Thymus (tissue), 14 donors: Measurements from ENCODE around the gene C17orf50. TPM values are rescaled to one million over a fixed set of nuclear protein-coding genes. Genes with fewer than 3 reads are reported as not detected.

Experiments used
- DNase-seq, 9 donors: peaks; one replicate each; pipeline ENCODE4 v3.0.0-alpha.2; 2013; ENCODE audit warnings: low spot score in 9 of 9, low read depth in 6 of 9, missing footprints in 1 of 9
- H3K27ac ChIP-seq, 2 donors: one replicate each; pipeline ENCODE4 v1.5.1; 2013; ENCODE audit warnings: control low read depth in 1 of 2, low read depth in 1 of 2, low read length in 1 of 2, mild to moderate bottlenecking in 1 of 2, moderate library complexity in 1 of 2
- H3K27me3 ChIP-seq, 2 donors: one replicate each; pipeline ENCODE4 v1.5.1; 2013; ENCODE audit warnings: low read length in 1 of 2; ENCODE audit not compliant: control insufficient read depth in 2 of 2, insufficient read depth in 1 of 2
- H3K36me3 ChIP-seq, 2 donors: one replicate each; pipeline ENCODE4 v1.5.1; 2013; ENCODE audit warnings: low read length in 1 of 2, mild to moderate bottlenecking in 1 of 2, moderate library complexity in 1 of 2; ENCODE audit not compliant: control insufficient read depth in 2 of 2, insufficient read depth in 2 of 2
- H3K4me1 ChIP-seq, 2 donors: one replicate each; pipeline ENCODE4 v1.5.1; 2013; ENCODE audit warnings: low read length in 2 of 2; ENCODE audit not compliant: control insufficient read depth in 2 of 2, insufficient read depth in 2 of 2
- H3K4me3 ChIP-seq, 2 donors: one replicate each; pipeline ENCODE4 v1.5.1; 2013; ENCODE audit warnings: low read length in 2 of 2, control low read depth in 1 of 2, mild to moderate bottlenecking in 1 of 2
- H3K9me3 ChIP-seq, 2 donors: one replicate each; pipeline ENCODE4 v1.5.1; 2013; ENCODE audit warnings: low read length in 1 of 2, mild to moderate bottlenecking in 1 of 2; ENCODE audit not compliant: control insufficient read depth in 2 of 2, insufficient read depth in 1 of 2
- WGBS: extraction: QIAGEN DNeasy Blood & Tissue Kit; methylation state at CpG from one replicate; pipeline ENCODE4 v1.1.7; 2013; 5-methylcytosine and 5-hydroxymethylcytosine counted together
- long read RNA-seq, 10 donors: transcript quantifications; one replicate each; lab custom pipeline, GENCODE V29; 2026
- polyA plus RNA-seq: library from polyadenylated mRNA; stranded (reverse); fragments of 200-250 nt; gene quantifications from one replicate; pipeline ENCODE4 v1.2.3, GENCODE V29; 2013
- total RNA-seq: library from RNA; stranded (reverse); fragments of 120-200 nt; gene quantifications from one replicate; pipeline ENCODE4 v1.2.4, GENCODE V29; 2013
- donor health status: healthy.

The C17orf50 gene
- total RNA-seq (0.09 TPM), polyA plus RNA-seq (0.14 TPM)
- long read RNA-seq, donor 1: 0 reads
- long read RNA-seq, donor 2: 0 reads
- long read RNA-seq, donor 3: 0 reads
- long read RNA-seq, donor 4: 0 reads
- long read RNA-seq, donor 5: 0 reads
- long read RNA-seq, donor 6: 0 reads
- long read RNA-seq, donor 7: 0 reads
- long read RNA-seq, donor 8: 0 reads
- long read RNA-seq, donor 9: 0 reads
- long read RNA-seq, donor 10: 0 reads

GRCh38 chr17:35760587-35760986 is at the start of gene C17orf50:
C17orf50 (plus strand) TSS chr17:35760887; CDS start chr17:35760942, 55 bp downstream.
- Histone ChIP-seq H3K27ac (no peak within 1 kb of the TSS), H3K9me3 (no peaks in the 10 kb centered on the region), H3K4me3 (no peak within 1 kb of the TSS), H3K27me3 (peaks cover 0 to 2% of the 10 kb centered on the region in 2 donors), H3K4me1 (peaks cover 8 to 13% of the 10 kb centered on the region in 2 donors), H3K36me3 (no peaks in the 10 kb centered on the region)
- no peak for DNase-seq
- WGBS: 98% methylated on average over 1 of the region's 1 CpG

- Histone ChIP-seq H3K4me1 (peaks cover 13% of the 10 kb centered on the region in 2 donors), H3K27ac (no peak overlapping the region), H3K36me3 (peaks cover 9 to 32% of the 10 kb centered on the region in 2 donors), H3K9me3 (no peaks in the 10 kb centered on the region), H3K4me3 (no peak overlapping the region), H3K27me3 (no peaks in the 10 kb centered on the region)
- no peak for DNase-seq
- WGBS: 94% methylated on average over 2 of the region's 2 CpGs
These were observed 49.7 kb upstream of the C17orf50 start for GRCh38 chr17:35710950-35711349.

GRCh38 chr17:35713069-35713728 is 47.5 kb upstream of the C17orf50 start:
- peak in 1 of 9 donors; percentile 33 for DNase-seq
- whole genome bisulfite sequencing: 29% methylated on average over 7 of the region's 7 CpGs
- no peak overlapping the region for H3K4me3 ChIP-seq
- H3K4me1 ChIP-seq: peaks cover 13% of the 10 kb centered on the region in 2 donors
- H3K36me3 ChIP-seq: peaks cover 27 to 41% of the 10 kb centered on the region in 2 donors
- no peaks in the 10 kb centered on the region for H3K27me3 ChIP-seq
- H3K9me3 ChIP-seq: no peaks in the 10 kb centered on the region
- H3K27ac ChIP-seq: peak overlapping the region in 1 of 2 donors; percentile 12

GRCh38 chr17:35714988-35715387 is 45.7 kb upstream of the C17orf50 start:
- Histone ChIP-seq H3K9me3 (no peaks in the 10 kb centered on the region), H3K36me3 (peaks cover 25 to 35% of the 10 kb centered on the region in 2 donors), H3K4me3 (no peak overlapping the region), H3K4me1 (peaks cover 10 to 13% of the 10 kb centered on the region in 2 donors), H3K27ac (no peak overlapping the region), H3K27me3 (no peaks in the 10 kb centered on the region)
- 97% methylated on average over 2 of the region's 2 CpGs for WGBS
- no peak for DNase-seq

- Histone ChIP-seq H3K27ac (no peak overlapping the region), H3K4me3 (no peak overlapping the region), H3K9me3 (no peaks in the 10 kb centered on the region), H3K36me3 (peaks cover 23 to 35% of the 10 kb centered on the region in 2 donors), H3K4me1 (peaks cover 10 to 13% of the 10 kb centered on the region in 2 donors), H3K27me3 (no peaks in the 10 kb centered on the region)
- DNase-seq: no peak
These were observed 45.3 kb upstream of the C17orf50 start for GRCh38 chr17:35715416-35715815.

- WGBS: 95% methylated on average over 3 of the region's 3 CpGs
- Histone ChIP-seq H3K4me1 (peaks cover 10 to 13% of the 10 kb centered on the region in 2 donors), H3K27ac (no peak overlapping the region), H3K27me3 (no peaks in the 10 kb centered on the region), H3K9me3 (no peaks in the 10 kb centered on the region), H3K4me3 (no peak overlapping the region), H3K36me3 (peaks cover 26 to 27% of the 10 kb centered on the region in 2 donors)
- DNase-seq: no peak
These were observed 44.5 kb upstream of the C17orf50 start for GRCh38 chr17:35716173-35716572.

GRCh38 chr17:35716897-35717465 is 43.7 kb upstream of the C17orf50 start:
- H3K27me3 ChIP-seq: no peaks in the 10 kb centered on the region
- H3K27ac ChIP-seq: no peak overlapping the region
- no peak for DNase-seq
- peaks cover 23 to 28% of the 10 kb centered on the region in 2 donors for H3K36me3 ChIP-seq
- peaks cover 10 to 13% of the 10 kb centered on the region in 2 donors for H3K4me1 ChIP-seq
- H3K9me3 ChIP-seq: no peaks in the 10 kb centered on the region
- H3K4me3 ChIP-seq: no peak overlapping the region
- 96% methylated on average over 4 of the region's 4 CpGs for WGBS

GRCh38 chr17:35717475-35717874 is 43.2 kb upstream of the C17orf50 start:
- Histone ChIP-seq H3K27me3 (no peaks in the 10 kb centered on the region), H3K9me3 (no peaks in the 10 kb centered on the region), H3K27ac (no peak overlapping the region), H3K36me3 (peaks cover 21 to 28% of the 10 kb centered on the region in 2 donors), H3K4me3 (no peak overlapping the region), H3K4me1 (peaks cover 10% of the 10 kb centered on the region in 2 donors)
- WGBS: 95% methylated on average over 2 of the region's 2 CpGs
- DNase-seq: no peak

GRCh38 chr17:35723735-35724134 is 37.0 kb upstream of the C17orf50 start:
- over 99% methylated on average over 2 of the region's 2 CpGs for WGBS
- no peak for DNase-seq
- H3K4me1 ChIP-seq: no peaks in the 10 kb centered on the region
- no peaks in the 10 kb centered on the region for H3K27me3 ChIP-seq
- no peaks in the 10 kb centered on the region for H3K9me3 ChIP-seq
- no peak overlapping the region for H3K27ac ChIP-seq
- peaks cover 43 to 51% of the 10 kb centered on the region in 2 donors for H3K36me3 ChIP-seq
- H3K4me3 ChIP-seq: no peak overlapping the region
